Naive thymus-derived CD4-positive, alpha-beta T cell (primary cell): ENCODE measurements around the gene TATDN2. TPM values are rescaled to one million over a fixed set of nuclear protein-coding genes. Genes with fewer than 3 reads are reported as not detected.
A peak's percentile ranks its signal among the peaks of the same experiment; 100 is the strongest.

Source experiments
- ATAC-seq: fragments of 150-1000 bp; cut with Tn5 transposase; 2 replicates; pipeline ENCODE4 v1.10.0; 2021; ENCODE audit warnings: mild to moderate bottlenecking, moderate library complexity
- CTCF ChIA-PET: fragments of 350-600 bp; sonication (Branson Sonifier 250); formaldehyde crosslinking; loops from one replicate; lab custom pipeline; 2021; ENCODE audit warnings: antibody characterized with exemption; lab: Charles Lee
- POLR2A ChIA-PET: fragments of 350-600 bp; sonication (Branson Sonifier 250); formaldehyde crosslinking; loops from one replicate; lab custom pipeline; 2021; ENCODE audit warnings: antibody characterized with exemption, inconsistent platforms; lab: Charles Lee
- DNase-seq, 9 donors: peaks; one replicate each; pipeline versions ENCODE4 v3.0.0 to v3.0.0-alpha.2; 2020 to 2022; ENCODE audit warnings: mixed read lengths in 1 of 9
- H3K27ac ChIP-seq: one replicate; pipeline ENCODE4 v1.7.0; 2013; ENCODE audit warnings: mild to moderate bottlenecking, low read depth, low read length, moderate library complexity
- H3K27me3 ChIP-seq, 2 donors: one replicate each; pipeline ENCODE4 v1.7.0; 2013; ENCODE audit warnings: low read length in 2 of 2, mild to moderate bottlenecking in 2 of 2, moderate library complexity in 2 of 2; ENCODE audit not compliant: control insufficient read depth in 2 of 2, insufficient read depth in 2 of 2
- H3K36me3 ChIP-seq, 3 experiments: 1 replicate in 2 of 3; 2 replicates in 1 of 3; pipeline ENCODE4 v1.7.0; 2013; ENCODE audit warnings: low read length in 3 of 3, mild to moderate bottlenecking in 3 of 3, moderate library complexity in 1 of 3; ENCODE audit not compliant: insufficient read depth in 3 of 3, control insufficient read depth in 2 of 3
- H3K4me1 ChIP-seq, 2 donors: one replicate each; pipeline ENCODE4 v1.7.0; 2013; ENCODE audit warnings: low read length in 2 of 2, mild to moderate bottlenecking in 2 of 2, moderate library complexity in 1 of 2; ENCODE audit not compliant: control insufficient read depth in 2 of 2, insufficient read depth in 2 of 2
- H3K4me3 ChIP-seq: 2 replicates; pipeline ENCODE4 v1.7.0; 2013; ENCODE audit warnings: mild to moderate bottlenecking, low read length
- H3K9me3 ChIP-seq, 3 experiments: 1 replicate in 2 of 3; 2 replicates in 1 of 3; pipeline ENCODE4 v1.7.0; 2013; ENCODE audit warnings: low read length in 3 of 3; ENCODE audit not compliant: control insufficient read depth in 2 of 3
- H3K27ac Mint-ChIP-seq, 9 donors: one replicate each; pipeline ENCODE4 v1.8.0; 2020 to 2022; ENCODE audit warnings: mixed read lengths in 9 of 9, mild to moderate bottlenecking in 8 of 9, moderate library complexity in 5 of 9, inconsistent platforms in 2 of 9
- H3K27me3 Mint-ChIP-seq, 5 donors: one replicate each; pipeline ENCODE4 v1.8.0; 2021 to 2022; ENCODE audit warnings: mixed read lengths in 5 of 5, mild to moderate bottlenecking in 1 of 5
- H3K36me3 Mint-ChIP-seq, 5 donors: one replicate each; pipeline ENCODE4 v1.8.0; 2020 to 2022; ENCODE audit warnings: mixed read lengths in 5 of 5, mild to moderate bottlenecking in 3 of 5, inconsistent platforms in 1 of 5
- H3K4me1 Mint-ChIP-seq, 7 donors: one replicate each; pipeline ENCODE4 v1.8.0; 2020 to 2022; ENCODE audit warnings: mixed read lengths in 7 of 7, mild to moderate bottlenecking in 3 of 7, inconsistent platforms in 1 of 7
- H3K4me3 Mint-ChIP-seq, 10 donors: one replicate each; pipeline ENCODE4 v1.8.0; 2020 to 2022; ENCODE audit warnings: mild to moderate bottlenecking in 10 of 10, mixed read lengths in 10 of 10, moderate library complexity in 6 of 10, inconsistent platforms in 2 of 10
- H3K9me3 Mint-ChIP-seq, 11 donors: one replicate each; pipeline ENCODE4 v1.8.0; 2020 to 2022; ENCODE audit warnings: mixed read lengths in 11 of 11, mild to moderate bottlenecking in 4 of 11, inconsistent platforms in 1 of 11, moderate library complexity in 1 of 11
- intact Hi-C, 2 donors: fragments of 100-400 bp; cut with micrococcal nuclease; formaldehyde crosslinking; loops; one replicate each; pipeline ENCODE4 v1.15.1; 2023
- polyA plus RNA-seq, 2 donors: library from polyadenylated mRNA; unstranded; fragments of 300-500 nt; fragmentation: Illumina TruSeq; gene quantifications; one replicate each; pipeline ENCODE4 v1.2.3, GENCODE V29; 2021
- total RNA-seq, 6 experiments: library from RNA in 5 of 6; stranded (reverse) in 5 of 6; gene quantifications; 1 replicate in 5 of 6; 2 replicates in 1 of 6; pipeline ENCODE4 v1.2.3 and lab custom pipeline; 2021 to 2026

The TATDN2 gene
- total and polyA plus RNA-seq, 7 experiments from 2014 or later, result 12.9 to 88.8 (median 68.7) TPM

GRCh38 chr3:10303105-10303504 lies 54.8 kb downstream of the TATDN2 start:
- peaks cover 13 to 91% (median 17%) of the 10 kb centered on the region in 3 experiments for H3K36me3 ChIP-seq
- no peaks in the 10 kb centered on the region for H3K27me3 ChIP-seq
- Mint-ChIP-seq H3K9me3 (no peaks in the 10 kb centered on the region), H3K4me1 (peaks cover 7 to 17% (median 11%) of the 10 kb centered on the region in 7 donors), H3K36me3 (peaks cover 15 to 38% (median 23%) of the 10 kb centered on the region in 5 donors), H3K27ac (peak overlapping the region in 1 of 9 donors; percentile 48), H3K4me3 (no peak overlapping the region), H3K27me3 (no peaks in the 10 kb centered on the region)
- ATAC-seq (no peak), DNase-seq (no peak)
- no peak overlapping the region for H3K4me3 ChIP-seq
- no peaks in the 10 kb centered on the region for H3K4me1 ChIP-seq
- intact Hi-C loops, result no loop called here
- CTCF ChIA-PET, result no interaction called here
- POLR2A ChIA-PET, result no interaction called here
- no peaks in the 10 kb centered on the region for H3K9me3 ChIP-seq
- H3K27ac ChIP-seq, result no peak overlapping the region

GRCh38 chr3:10303785-10304184 lies 55.5 kb downstream of the TATDN2 start:
- Histone ChIP-seq H3K36me3 (peaks cover 13 to 94% (median 17%) of the 10 kb centered on the region in 3 experiments), H3K9me3 (no peaks in the 10 kb centered on the region), H3K4me3 (no peak overlapping the region), H3K27me3 (no peaks in the 10 kb centered on the region), H3K4me1 (no peaks in the 10 kb centered on the region), H3K27ac (no peak overlapping the region)
- ATAC-seq (no peak), DNase-seq (no peak)
- Mint-ChIP-seq H3K9me3 (no peaks in the 10 kb centered on the region), H3K27me3 (no peaks in the 10 kb centered on the region), H3K36me3 (peaks cover 16 to 42% (median 23%) of the 10 kb centered on the region in 5 donors), H3K4me3 (no peak overlapping the region), H3K27ac (peak overlapping the region in 1 of 9 donors; percentile 36), H3K4me1 (peaks cover 7 to 20% (median 11%) of the 10 kb centered on the region in 7 donors)
- CTCF ChIA-PET, result no interaction called here
- intact Hi-C loops, result no loop called here
- POLR2A ChIA-PET, result no interaction called here

GRCh38 chr3:10304905-10305304 lies 56.6 kb downstream of the TATDN2 start:
- no peaks in the 10 kb centered on the region for H3K9me3 Mint-ChIP-seq
- H3K27ac ChIP-seq, result no peak overlapping the region
- ChIA-PET CTCF (no interaction called here), POLR2A (no interaction called here)
- H3K36me3 ChIP-seq, result peaks cover 13 to 93% (median 17%) of the 10 kb centered on the region in 3 experiments
- no peaks in the 10 kb centered on the region for H3K4me1 ChIP-seq
- H3K9me3 ChIP-seq, result no peaks in the 10 kb centered on the region
- intact Hi-C loops, result no loop called here
- H3K27me3 ChIP-seq, result no peaks in the 10 kb centered on the region
- no peak overlapping the region for H3K4me3 ChIP-seq
- DNase-seq (no peak), ATAC-seq (no peak)
- no peaks in the 10 kb centered on the region for H3K27me3 Mint-ChIP-seq
- no peak overlapping the region for H3K27ac Mint-ChIP-seq
- H3K36me3 Mint-ChIP-seq, result peaks cover 16 to 50% (median 28%) of the 10 kb centered on the region in 5 donors
- no peak overlapping the region for H3K4me3 Mint-ChIP-seq
- H3K4me1 Mint-ChIP-seq, result peaks cover 0 to 13% (median under 1%) of the 10 kb centered on the region in 7 donors

- H3K36me3 Mint-ChIP-seq, result peaks cover 16 to 53% (median 28%) of the 10 kb centered on the region in 5 donors
- H3K27me3 Mint-ChIP-seq, result no peaks in the 10 kb centered on the region
- no peak for ATAC-seq
- Histone ChIP-seq H3K27ac (no peak overlapping the region), H3K27me3 (no peaks in the 10 kb centered on the region), H3K9me3 (no peaks in the 10 kb centered on the region), H3K4me1 (no peaks in the 10 kb centered on the region), H3K36me3 (peaks cover 13 to 93% (median 17%) of the 10 kb centered on the region in 3 experiments), H3K4me3 (no peak overlapping the region)
- intact Hi-C loops, result no loop called here
- H3K4me1 Mint-ChIP-seq, result peaks cover 0 to 12% (median 0%) of the 10 kb centered on the region in 7 donors
- CTCF ChIA-PET, result no interaction called here
- peak overlapping the region in 4 of 9 donors; percentile 6 to 77 (median 65) for H3K27ac Mint-ChIP-seq
- DNase-seq, result no peak
- POLR2A ChIA-PET, result interaction anchor here (1.0 kb wide), 1 partner anchor 15 kb away, joined by 3 read pairs; the partner anchor contains the start of gene SEC13
- H3K4me3 Mint-ChIP-seq, result no peak overlapping the region
- no peaks in the 10 kb centered on the region for H3K9me3 Mint-ChIP-seq
Observed at GRCh38 chr3:10305331-10305902, 57.2 kb downstream of the TATDN2 start.

GRCh38 chr3:10306156-10306555 lies 57.9 kb downstream of the TATDN2 start:
- ChIA-PET POLR2A (interaction anchor here (1.0 kb wide), 1 partner anchor 14 kb away, joined by 3 read pairs; the partner anchor contains the start of gene SEC13), CTCF (no interaction called here)
- Mint-ChIP-seq H3K4me1 (peaks cover 0 to 18% (median 0%) of the 10 kb centered on the region in 7 donors), H3K27me3 (no peaks in the 10 kb centered on the region), H3K27ac (peak overlapping the region in 7 of 9 donors; percentile 1 to 77 (median 59)), H3K4me3 (no peak overlapping the region), H3K36me3 (peaks cover 14 to 56% (median 34%) of the 10 kb centered on the region in 5 donors), H3K9me3 (no peaks in the 10 kb centered on the region)
- no peak overlapping the region for H3K27ac ChIP-seq
- DNase-seq (no peak), ATAC-seq (no peak)
- intact Hi-C loops, result no loop called here
- no peaks in the 10 kb centered on the region for H3K27me3 ChIP-seq
- no peaks in the 10 kb centered on the region for H3K4me1 ChIP-seq
- H3K4me3 ChIP-seq, result no peak overlapping the region
- H3K36me3 ChIP-seq, result peaks cover 16 to 93% (median 17%) of the 10 kb centered on the region in 3 experiments
- no peaks in the 10 kb centered on the region for H3K9me3 ChIP-seq

GRCh38 chr3:10308678-10309077 lies 60.4 kb downstream of the TATDN2 start:
- Histone ChIP-seq H3K4me3 (no peak overlapping the region), H3K36me3 (peaks cover 14 to 93% (median 21%) of the 10 kb centered on the region in 3 experiments), H3K27me3 (no peaks in the 10 kb centered on the region), H3K4me1 (no peaks in the 10 kb centered on the region), H3K9me3 (no peaks in the 10 kb centered on the region), H3K27ac (no peak overlapping the region)
- Mint-ChIP-seq H3K27me3 (no peaks in the 10 kb centered on the region), H3K4me1 (peaks cover 0 to 23% (median 2%) of the 10 kb centered on the region in 7 donors), H3K4me3 (no peak overlapping the region), H3K9me3 (no peaks in the 10 kb centered on the region), H3K36me3 (peaks cover 11 to 49% (median 21%) of the 10 kb centered on the region in 5 donors), H3K27ac (no peak overlapping the region)
- DNase-seq (no peak), ATAC-seq (no peak)
- intact Hi-C loops, result no loop called here
- ChIA-PET POLR2A (no interaction called here), CTCF (no interaction called here)
